GM12872 (cell line): ENCODE results near the gene S100A7.

ENCODE experiments used
- CTCF ChIP-seq: IDR thresholded peaks from 3 replicates; pipeline ENCODE4 v1.5.1; 2011; ENCODE audit warnings: low read depth, mild to moderate bottlenecking, low read length, moderate library complexity; ENCODE audit not compliant: insufficient read depth

Gene S100A7

GRCh38 chr1:153447498-153448170, 12.8 kb downstream of the S100A7 start:
- TF ChIP-seq CTCF = no peak

GRCh38 chr1:153444078-153444477, 16.4 kb downstream of the S100A7 start:
- no peak for TF ChIP-seq CTCF

- no peak for TF ChIP-seq CTCF
Measured at GRCh38 chr1:153443486-153443885, 17.0 kb downstream of the S100A7 start.

- no peak for TF ChIP-seq CTCF
Measured at GRCh38 chr1:153441238-153441755, 19.2 kb downstream of the S100A7 start.

- no peak for TF ChIP-seq CTCF
Measured at GRCh38 chr1:153439273-153439672, 21.2 kb downstream of the S100A7 start.

- no peak for TF ChIP-seq CTCF
Measured at GRCh38 chr1:153438599-153438998, 21.9 kb downstream of the S100A7 start.

GRCh38 chr1:153437236-153437635, 23.2 kb downstream of the S100A7 start:
- no peak for TF ChIP-seq CTCF
